Effector memory CD4-positive, alpha-beta T cell (primary cell): Measurements from ENCODE around the gene CTNNBL1.

Experiments
- DNase-seq, 3 donors: peaks; one replicate each; pipeline ENCODE4 v3.0.0-alpha.2; 2020
- H3K27ac ChIP-seq: 2 replicates; pipeline ENCODE4 v1.7.0; 2013; ENCODE audit warnings: mild to moderate bottlenecking, low read length, moderate library complexity; ENCODE audit not compliant: insufficient read depth, poor library complexity, severe bottlenecking
- H3K27me3 ChIP-seq: replicated peaks from 2 replicates; pipeline ENCODE4 v1.7.0; 2013; ENCODE audit warnings: mild to moderate bottlenecking, low read length; ENCODE audit not compliant: insufficient read depth, control insufficient read depth, poor library complexity, severe bottlenecking
- H3K36me3 ChIP-seq: 2 replicates; pipeline ENCODE4 v1.7.0; 2013; ENCODE audit warnings: mild to moderate bottlenecking, low read length, moderate library complexity; ENCODE audit not compliant: control insufficient read depth, insufficient read depth
- H3K4me1 ChIP-seq: 2 replicates; pipeline ENCODE4 v1.7.0; 2013; ENCODE audit warnings: low read length, mild to moderate bottlenecking; ENCODE audit not compliant: control insufficient read depth, insufficient read depth, poor library complexity, severe bottlenecking
- H3K4me3 ChIP-seq: 2 replicates; pipeline ENCODE4 v1.7.0; 2013; ENCODE audit warnings: low read length, low read depth, mild to moderate bottlenecking; ENCODE audit not compliant: insufficient read depth, poor library complexity, severe bottlenecking
- H3K9me3 ChIP-seq: 2 replicates; pipeline ENCODE4 v1.7.0; 2013; ENCODE audit warnings: mild to moderate bottlenecking, low read length, moderate library complexity; ENCODE audit not compliant: control insufficient read depth

CTNNBL1 gene

GRCh38 chr20:37890108-37890507 is 196.3 kb downstream of the CTNNBL1 start:
- H3K36me3 ChIP-seq: no peaks in the 10 kb centered on the region
- no peaks in the 10 kb centered on the region for H3K9me3 ChIP-seq
- H3K27me3 ChIP-seq: no peaks in the 10 kb centered on the region
- no peak overlapping the region for H3K4me3 ChIP-seq
- DNase-seq: no peak
- no peak overlapping the region for H3K27ac ChIP-seq
- no peaks in the 10 kb centered on the region for H3K4me1 ChIP-seq

- no peaks in the 10 kb centered on the region for H3K36me3 ChIP-seq
- no peaks in the 10 kb centered on the region for H3K9me3 ChIP-seq
- H3K27me3 ChIP-seq: no peaks in the 10 kb centered on the region
- no peak overlapping the region for H3K27ac ChIP-seq
- no peaks in the 10 kb centered on the region for H3K4me1 ChIP-seq
- H3K4me3 ChIP-seq: no peak overlapping the region
- DNase-seq: no peak
These were observed 196.8 kb downstream of the CTNNBL1 start for GRCh38 chr20:37890643-37891042.

GRCh38 chr20:37892001-37892400 is 198.2 kb downstream of the CTNNBL1 start:
- no peak overlapping the region for H3K27ac ChIP-seq
- H3K4me1 ChIP-seq: no peaks in the 10 kb centered on the region
- H3K9me3 ChIP-seq: no peaks in the 10 kb centered on the region
- H3K36me3 ChIP-seq: no peaks in the 10 kb centered on the region
- H3K4me3 ChIP-seq: no peak overlapping the region
- no peak for DNase-seq
- no peaks in the 10 kb centered on the region for H3K27me3 ChIP-seq

- DNase-seq: no peak
- Histone ChIP-seq H3K4me3 (no peak overlapping the region), H3K36me3 (no peaks in the 10 kb centered on the region), H3K4me1 (no peaks in the 10 kb centered on the region), H3K27ac (no peak overlapping the region), H3K9me3 (no peaks in the 10 kb centered on the region), H3K27me3 (no peaks in the 10 kb centered on the region)
These were observed 199.9 kb downstream of the CTNNBL1 start for GRCh38 chr20:37893566-37894241.

GRCh38 chr20:37894454-37894853 is 200.6 kb downstream of the CTNNBL1 start:
- DNase-seq: no peak
- Histone ChIP-seq H3K4me1 (no peaks in the 10 kb centered on the region), H3K4me3 (no peak overlapping the region), H3K27ac (no peak overlapping the region), H3K9me3 (no peaks in the 10 kb centered on the region), H3K27me3 (no peaks in the 10 kb centered on the region), H3K36me3 (no peaks in the 10 kb centered on the region)

GRCh38 chr20:37895166-37895565 is 201.3 kb downstream of the CTNNBL1 start:
- Histone ChIP-seq H3K36me3 (no peaks in the 10 kb centered on the region), H3K4me3 (no peak overlapping the region), H3K27me3 (no peaks in the 10 kb centered on the region), H3K9me3 (no peaks in the 10 kb centered on the region), H3K4me1 (no peaks in the 10 kb centered on the region), H3K27ac (no peak overlapping the region)
- DNase-seq: no peak

- no peak for DNase-seq
- H3K27me3 ChIP-seq: no peaks in the 10 kb centered on the region
- H3K4me3 ChIP-seq: no peak overlapping the region
- no peak overlapping the region for H3K27ac ChIP-seq
- no peaks in the 10 kb centered on the region for H3K36me3 ChIP-seq
- no peaks in the 10 kb centered on the region for H3K4me1 ChIP-seq
- no peaks in the 10 kb centered on the region for H3K9me3 ChIP-seq
These were observed 203.2 kb downstream of the CTNNBL1 start for GRCh38 chr20:37896932-37897548.

- no peak overlapping the region for H3K4me3 ChIP-seq
- H3K36me3 ChIP-seq: no peaks in the 10 kb centered on the region
- H3K27me3 ChIP-seq: no peaks in the 10 kb centered on the region
- no peaks in the 10 kb centered on the region for H3K9me3 ChIP-seq
- DNase-seq: no peak
- H3K27ac ChIP-seq: no peak overlapping the region
- H3K4me1 ChIP-seq: peaks cover 2% of the 10 kb centered on the region
These were observed 204.6 kb downstream of the CTNNBL1 start for GRCh38 chr20:37898233-37899104.

GRCh38 chr20:37899105-37900045 is 205.5 kb downstream of the CTNNBL1 start:
- Histone ChIP-seq H3K27ac (no peak overlapping the region), H3K4me1 (peaks cover 2% of the 10 kb centered on the region), H3K27me3 (no peaks in the 10 kb centered on the region), H3K4me3 (no peak overlapping the region), H3K9me3 (no peaks in the 10 kb centered on the region), H3K36me3 (no peaks in the 10 kb centered on the region)
- DNase-seq: no peak
